ENCODE measurements around the gene RNU6-9.
A peak's percentile ranks its signal among the peaks of the same experiment; 100 is the strongest.

Gene RNU6-9

GRCh38 chr19:919199-920050 is 26.1 kb downstream of the RNU6-9 start:
- DNase-seq (ENCODE audit: low spot score), result no peak

GRCh38 chr19:920051-920864 is 27.0 kb downstream of the RNU6-9 start:
- no peak for DNase-seq (ENCODE audit: low spot score)

- DNase-seq (ENCODE audit: low spot score), result no peak
Measured at GRCh38 chr19:924553-925086, 31.3 kb downstream of the RNU6-9 start.

- DNase-seq (ENCODE audit: low spot score), result no peak
Measured at GRCh38 chr19:925087-925525, 31.8 kb downstream of the RNU6-9 start.

- peak; percentile 57 for DNase-seq (ENCODE audit: low spot score)
Measured at GRCh38 chr19:925526-926322, 32.4 kb downstream of the RNU6-9 start, which contains the start of gene ARID3A. Gene ARID3A (plus strand): TSS chr19:926035. CDS start chr19:929529, 3,494 bp downstream.

- DNase-seq (ENCODE audit: low spot score), result no peak
Measured at GRCh38 chr19:926323-926588, 33.0 kb downstream of the RNU6-9 start.

GRCh38 chr19:926589-927350 is 33.5 kb downstream of the RNU6-9 start:
- DNase-seq (ENCODE audit: low spot score), result peak; percentile 32

- DNase-seq (ENCODE audit: low spot score), result no peak
Measured at GRCh38 chr19:927351-927779, 34.1 kb downstream of the RNU6-9 start.

GRCh38 chr19:927780-928401 is 34.6 kb downstream of the RNU6-9 start:
- DNase-seq (ENCODE audit: low spot score), result no peak

- no peak for DNase-seq (ENCODE audit: low spot score)
Measured at GRCh38 chr19:928471-929202, 35.4 kb downstream of the RNU6-9 start.

- DNase-seq (ENCODE audit: low spot score), result no peak
Measured at GRCh38 chr19:929203-929890, 36.1 kb downstream of the RNU6-9 start.

GRCh38 chr19:929891-930258 is 36.6 kb downstream of the RNU6-9 start:
- DNase-seq (ENCODE audit: low spot score), result no peak

- no peak for DNase-seq (ENCODE audit: low spot score)
Measured at GRCh38 chr19:931860-932647, 38.8 kb downstream of the RNU6-9 start.

- DNase-seq (ENCODE audit: low spot score), result no peak
Measured at GRCh38 chr19:932648-933552, 39.6 kb downstream of the RNU6-9 start.

- DNase-seq (ENCODE audit: low spot score), result no peak
Measured at GRCh38 chr19:933553-933882, 40.2 kb downstream of the RNU6-9 start.

GRCh38 chr19:934197-934840 is 41.0 kb downstream of the RNU6-9 start:
- no peak for DNase-seq (ENCODE audit: low spot score)

- DNase-seq (ENCODE audit: low spot score), result peak; percentile 69
Measured at GRCh38 chr19:934865-935479, 41.7 kb downstream of the RNU6-9 start.

All from pons (tissue), 1 donor.